ENCODE measurements around the gene ZNF688. TPM values are rescaled to one million over a fixed set of nuclear protein-coding genes. Genes with fewer than 3 reads are reported as not detected.
A peak's percentile ranks its signal among the peaks of the same experiment; 100 is the strongest.
"Not testable (repeated sequence)": the region's sequence is repeated elsewhere in the genome, so short reads cannot be mapped to it uniquely, and the experiment has no call there.

ZNF688 gene
- total and polyA plus RNA-seq, 5 donors from 2014 or later, result 12.1 to 59.1 (median 50.0) TPM

DNA sequence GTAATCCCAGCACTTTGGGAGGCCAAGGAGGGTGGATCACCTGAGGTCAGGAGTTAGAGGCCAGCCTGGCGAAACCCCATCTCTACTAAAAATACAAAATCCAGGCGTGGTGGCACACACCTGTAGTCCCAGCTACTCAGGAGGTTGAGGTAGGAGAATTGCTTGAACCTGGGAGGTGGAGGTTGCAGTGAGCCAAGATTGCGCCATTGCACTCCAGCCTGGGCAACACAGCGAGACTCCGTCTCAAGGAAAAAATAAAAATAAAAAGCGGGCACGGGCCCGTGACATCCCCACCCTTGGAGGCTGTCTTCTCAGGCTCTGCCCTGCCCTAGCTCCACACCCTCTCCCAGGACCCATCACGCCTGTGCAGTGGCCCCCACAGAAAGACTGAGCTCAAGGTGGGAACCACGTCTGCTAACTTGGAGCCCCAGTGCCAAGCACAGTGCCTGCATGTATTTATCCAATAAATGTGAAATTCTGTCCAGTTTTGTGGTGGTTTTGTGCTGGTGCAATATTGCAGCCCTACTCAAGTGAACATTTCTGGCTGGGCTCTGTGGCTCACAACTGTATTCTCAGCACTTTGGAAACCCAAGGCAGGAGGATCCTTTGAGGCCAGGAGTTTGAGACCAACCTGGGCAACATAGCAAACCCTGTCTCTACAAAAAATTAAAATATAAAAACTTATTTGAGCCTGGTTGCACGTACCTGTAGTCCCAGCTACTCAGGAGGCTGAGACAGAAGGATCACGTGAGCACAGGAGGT, 48.6 kb downstream of the ZNF688 start:
- H3K4me3 ChIP-seq (ENCODE audit: low read depth, low read length); H3K27me3 ChIP-seq (ENCODE audit: control insufficient read depth, insufficient read depth, low read length); H3K27ac ChIP-seq (ENCODE audit: insufficient read depth, low read length, poor library complexity, severe bottlenecking); H3K9me3 Mint-ChIP-seq; H3K9me3 ChIP-seq (ENCODE audit: control insufficient read depth in 2 of 2, low read length in 2 of 2); H3K4me1 ChIP-seq (ENCODE audit: control insufficient read depth, insufficient read depth, low read length, poor library complexity, severe bottlenecking); H3K27me3 Mint-ChIP-seq; ATAC-seq (ENCODE audit: low read depth in 2 of 2); DNase-seq: not testable (repeated sequence)
- H3K36me3 ChIP-seq (ENCODE audit: control insufficient read depth, insufficient read depth, low read length), result peaks cover 32% of the 10 kb centered on the region
- Mint-ChIP-seq H3K27ac (peak overlapping the region; percentile 0 to 89 (median 25)), H3K4me3 (peak overlapping the region in 1 of 4 donors; percentile 26), H3K36me3 (peaks cover 23% of the 10 kb centered on the region), H3K4me1 (peaks cover 2 to 16% (median 9%) of the 10 kb centered on the region in 4 donors)

DNA sequence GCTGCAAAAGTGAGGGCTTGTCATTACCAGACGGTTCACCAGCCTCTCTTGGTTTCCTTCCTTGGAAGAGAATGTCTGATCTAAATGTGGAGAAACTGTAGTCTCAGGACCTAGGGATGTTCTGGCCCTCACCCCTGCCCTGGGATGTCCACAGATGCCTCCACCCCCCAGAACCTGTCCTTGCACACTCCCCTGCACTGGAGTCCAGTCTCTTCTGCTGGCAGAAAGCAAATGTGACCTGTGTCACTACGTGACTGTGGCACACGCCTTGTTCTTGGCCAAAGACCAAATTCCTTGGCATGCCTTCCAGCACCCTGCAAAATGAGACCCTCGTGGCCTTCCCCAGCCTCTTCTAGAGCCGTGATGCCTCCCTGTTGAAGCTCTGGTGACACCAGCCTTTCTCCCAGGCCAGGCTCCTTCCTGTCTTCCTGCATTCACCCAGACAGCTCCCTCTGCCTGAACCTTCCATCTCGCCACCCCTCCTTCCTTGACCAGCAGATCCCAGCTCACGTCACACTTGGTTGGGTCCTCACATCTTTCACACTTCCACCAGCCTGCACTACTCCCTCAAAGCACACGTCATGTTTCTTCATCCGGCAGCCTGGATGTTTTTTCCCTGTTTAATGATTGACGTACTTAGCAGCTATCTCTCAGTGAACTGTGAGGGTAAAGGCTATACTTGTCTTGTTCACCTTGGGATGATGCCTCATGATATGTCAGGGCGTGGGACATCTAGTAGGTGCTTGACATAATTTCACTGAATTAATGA, 49.5 kb downstream of the ZNF688 start:
- no peak overlapping the region for H3K4me3 ChIP-seq (ENCODE audit: low read depth, low read length)
- no peaks in the 10 kb centered on the region for H3K27me3 ChIP-seq (ENCODE audit: control insufficient read depth, insufficient read depth, low read length)
- Mint-ChIP-seq H3K4me3 (peak overlapping the region in 2 of 4 donors; percentile 7 to 26), H3K27ac (peak overlapping the region in 2 of 3 donors; percentile 0 to 26), H3K36me3 (peaks cover 27% of the 10 kb centered on the region), H3K9me3 (peaks cover 0 to 2% (median 0%) of the 10 kb centered on the region in 7 donors), H3K27me3 (no peaks in the 10 kb centered on the region), H3K4me1 (peaks cover 0 to 8% (median 3%) of the 10 kb centered on the region in 4 donors)
- no peak overlapping the region for H3K27ac ChIP-seq (ENCODE audit: insufficient read depth, low read length, poor library complexity, severe bottlenecking)
- no peak for DNase-seq
- peaks cover 40% of the 10 kb centered on the region for H3K36me3 ChIP-seq (ENCODE audit: control insufficient read depth, insufficient read depth, low read length)
- H3K9me3 ChIP-seq (ENCODE audit: control insufficient read depth in 2 of 2, low read length in 2 of 2), result no peaks in the 10 kb centered on the region
- H3K4me1 ChIP-seq (ENCODE audit: control insufficient read depth, insufficient read depth, low read length, poor library complexity, severe bottlenecking), result peaks cover under 1% of the 10 kb centered on the region
- no peak for ATAC-seq (ENCODE audit: low read depth in 2 of 2)

DNA sequence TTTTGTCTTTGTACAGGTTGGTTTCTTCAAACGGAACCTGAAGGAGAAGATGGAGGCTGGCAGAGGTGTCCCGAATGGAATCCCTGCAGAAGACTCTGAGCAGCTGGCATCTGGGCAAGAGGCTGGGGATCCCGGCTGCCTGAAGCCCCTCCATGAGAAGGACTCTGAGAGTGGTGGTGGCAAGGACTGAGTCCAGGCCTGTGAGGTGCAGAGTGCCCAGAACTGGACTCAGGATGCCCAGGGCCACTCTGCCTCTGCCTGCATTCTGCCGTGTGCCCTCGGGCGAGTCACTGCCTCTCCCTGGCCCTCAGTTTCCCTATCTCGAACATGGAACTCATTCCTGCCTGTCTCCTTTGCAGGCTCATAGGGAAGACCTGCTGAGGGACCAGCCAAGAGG, 50.0 kb downstream of the ZNF688 start:
- no peak for ATAC-seq (ENCODE audit: low read depth in 2 of 2)
- DNase-seq, result no peak
- peaks cover 0 to 8% (median 3%) of the 10 kb centered on the region in 4 donors for H3K4me1 Mint-ChIP-seq
- H3K4me3 ChIP-seq (ENCODE audit: low read depth, low read length), result no peak overlapping the region
- no peak overlapping the region for H3K27ac ChIP-seq (ENCODE audit: insufficient read depth, low read length, poor library complexity, severe bottlenecking)
- H3K27ac Mint-ChIP-seq, result peak overlapping the region in 1 of 3 donors; percentile 26
- no peaks in the 10 kb centered on the region for H3K9me3 ChIP-seq (ENCODE audit: control insufficient read depth in 2 of 2, low read length in 2 of 2)
- H3K9me3 Mint-ChIP-seq, result peaks cover 0 to 3% (median 0%) of the 10 kb centered on the region in 7 donors
- peaks cover 46% of the 10 kb centered on the region for H3K36me3 ChIP-seq (ENCODE audit: control insufficient read depth, insufficient read depth, low read length)
- H3K27me3 Mint-ChIP-seq, result no peaks in the 10 kb centered on the region
- H3K4me1 ChIP-seq (ENCODE audit: control insufficient read depth, insufficient read depth, low read length, poor library complexity, severe bottlenecking), result no peaks in the 10 kb centered on the region
- no peaks in the 10 kb centered on the region for H3K27me3 ChIP-seq (ENCODE audit: control insufficient read depth, insufficient read depth, low read length)
- H3K36me3 Mint-ChIP-seq, result peaks cover 30% of the 10 kb centered on the region
- no peak overlapping the region for H3K4me3 Mint-ChIP-seq

Other genes with a start within 250 kb of the ZNF688 start
- gene CD2BP2, start 216.4 kb downstream of the ZNF688 start, total RNA-seq, result 46.7 TPM
- 10 to 100 TPM; 33.5 to 42.1 (median 37.2) TPM for gene CD2BP2, start 216.4 kb downstream of the ZNF688 start, polyA plus RNA-seq
- gene TBC1D10B, start 201.2 kb downstream of the ZNF688 start, total RNA-seq, result 32.2 TPM
- gene TBC1D10B, start 201.2 kb downstream of the ZNF688 start, polyA plus RNA-seq, result 10 to 100 TPM in 1 of 4 donors, 1 to 10 TPM in 3; 7.1 to 11.7 (median 8.2) TPM
- 4.1 TPM for gene MYL11, start 196.9 kb downstream of the ZNF688 start, total RNA-seq
- gene MYL11, start 196.9 kb downstream of the ZNF688 start, polyA plus RNA-seq, result 1 to 10 TPM in 1 of 4 donors, not detected in 3; 1.7 TPM
- gene SEPTIN1, start 189.2 kb downstream of the ZNF688 start, total RNA-seq, result 198 TPM
- gene SEPTIN1, start 189.2 kb downstream of the ZNF688 start, polyA plus RNA-seq, result 100 to 1,000 TPM; 157 to 205 (median 170) TPM
- 6.0 TPM for gene ZNF48, start 176.3 kb downstream of the ZNF688 start, total RNA-seq
- gene ZNF48, start 176.3 kb downstream of the ZNF688 start, polyA plus RNA-seq, result 1 to 10 TPM; 4.5 to 8.0 (median 6.7) TPM
- 2.3 TPM for gene ZNF771, start 164.1 kb downstream of the ZNF688 start, total RNA-seq
- 1 to 10 TPM; 1.7 to 3.8 (median 3.3) TPM for gene ZNF771, start 164.1 kb downstream of the ZNF688 start, polyA plus RNA-seq
- 20.1 TPM for gene DCTPP1, start 141.7 kb downstream of the ZNF688 start, total RNA-seq
- 100 to 1,000 TPM in 3 of 4 donors, 10 to 100 TPM in 1; 93.5 to 110 (median 103) TPM for gene DCTPP1, start 141.7 kb downstream of the ZNF688 start, polyA plus RNA-seq
- gene SEPHS2, start 125.8 kb downstream of the ZNF688 start, total RNA-seq, result 26.0 TPM
- gene SEPHS2, start 125.8 kb downstream of the ZNF688 start, polyA plus RNA-seq, result 10 to 100 TPM; 76.4 to 89.8 (median 81.5) TPM
- 393 TPM for gene ITGAL, start 99.0 kb downstream of the ZNF688 start, total RNA-seq
- 100 to 1,000 TPM; 106 to 155 (median 116) TPM for gene ITGAL, start 99.0 kb downstream of the ZNF688 start, polyA plus RNA-seq
- 4.0 TPM for gene ZNF768, start 45.1 kb downstream of the ZNF688 start, total RNA-seq
- 1 to 10 TPM in 1 of 4 donors, under 1 TPM in 3; 0.40 to 1.2 (median 0.66) TPM for gene ZNF768, start 45.1 kb downstream of the ZNF688 start, polyA plus RNA-seq
- 5.0 TPM for gene ZNF747, start 36.9 kb downstream of the ZNF688 start, total RNA-seq
- gene ZNF747, start 36.9 kb downstream of the ZNF688 start, polyA plus RNA-seq, result 1 to 10 TPM; 6.4 to 9.4 (median 8.6) TPM
- 15.6 TPM for gene ZNF764, start 13.3 kb downstream of the ZNF688 start, total RNA-seq
- 1 to 10 TPM; 4.8 to 6.5 (median 5.7) TPM for gene ZNF764, start 13.3 kb downstream of the ZNF688 start, polyA plus RNA-seq
- gene ZNF785, start 14.0 kb upstream of the ZNF688 start, total RNA-seq, result 9.3 TPM
- 1 to 10 TPM; 1.4 to 3.5 (median 2.5) TPM for gene ZNF785, start 14.0 kb upstream of the ZNF688 start, polyA plus RNA-seq
- gene ZNF689, start 38.7 kb upstream of the ZNF688 start, total RNA-seq, result 14.0 TPM
- gene ZNF689, start 38.7 kb upstream of the ZNF688 start, polyA plus RNA-seq, result 10 to 100 TPM in 2 of 4 donors, 1 to 10 TPM in 2; 8.1 to 16.0 (median 12.2) TPM
- 104 TPM for gene PRR14, start 79.2 kb upstream of the ZNF688 start, total RNA-seq
- 10 to 100 TPM; 12.7 to 15.5 (median 13.8) TPM for gene PRR14, start 79.2 kb upstream of the ZNF688 start, polyA plus RNA-seq
- gene FBRS, start 86.7 kb upstream of the ZNF688 start, total RNA-seq, result 179 TPM
- gene FBRS, start 86.7 kb upstream of the ZNF688 start, polyA plus RNA-seq, result 1 to 10 TPM; 2.3 to 4.2 (median 3.3) TPM
- gene SRCAP, start 127.5 kb upstream of the ZNF688 start, total RNA-seq, result 83.0 TPM
- gene SRCAP, start 127.5 kb upstream of the ZNF688 start, polyA plus RNA-seq, result 10 to 100 TPM in 1 of 4 donors, 1 to 10 TPM in 3; 4.9 to 12.4 (median 7.5) TPM
- 43.9 TPM for gene PHKG2, start 176.7 kb upstream of the ZNF688 start, total RNA-seq
- gene PHKG2, start 176.7 kb upstream of the ZNF688 start, polyA plus RNA-seq, result 10 to 100 TPM; 39.5 to 48.5 (median 44.7) TPM
- 1.8 TPM for gene CFAP119, start 190.3 kb upstream of the ZNF688 start, total RNA-seq
- gene CFAP119, start 190.3 kb upstream of the ZNF688 start, polyA plus RNA-seq, result 1 to 10 TPM in 1 of 4 donors, under 1 TPM in 2, not detected in 1; 0.23 to 1.5 (median 0.59) TPM
- gene RNF40, start 190.6 kb upstream of the ZNF688 start, total RNA-seq, result 66.2 TPM
- gene RNF40, start 190.6 kb upstream of the ZNF688 start, polyA plus RNA-seq, result 10 to 100 TPM; 19.0 to 26.9 (median 22.9) TPM
- 0.49 TPM for gene ZNF629, start 215.5 kb upstream of the ZNF688 start, total RNA-seq
- gene ZNF629, start 215.5 kb upstream of the ZNF688 start, polyA plus RNA-seq, result under 1 TPM; 0.23 to 0.79 (median 0.39) TPM